ENCODE data around the gene SUCLA2.

Gene SUCLA2

DNA sequence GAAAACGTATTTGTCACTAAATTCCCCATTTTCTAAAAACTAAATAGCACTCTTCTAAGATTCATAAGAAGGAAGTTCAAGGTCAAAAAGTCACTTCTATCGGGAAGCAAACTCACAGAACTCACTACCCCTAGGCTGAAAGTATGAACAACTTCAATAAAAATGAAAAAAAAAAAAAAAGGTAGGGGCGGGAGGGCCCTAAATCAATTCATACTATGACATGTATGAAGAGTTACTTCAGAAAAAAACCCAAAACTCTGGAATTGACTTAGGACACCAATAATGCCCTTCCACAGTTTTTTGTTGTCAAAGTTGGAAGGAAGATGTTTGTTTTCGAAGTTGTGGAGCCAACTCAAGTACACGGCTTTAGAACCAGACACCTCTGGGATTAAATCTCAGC, 1.1 kb downstream of the SUCLA2 start:
- H3K4me3 ChIP-seq (ENCODE audit: control insufficient read depth in 1 of 7, extremely low read depth in 1 of 7, insufficient read depth in 4 of 7, low read depth in 2 of 7, low read length in 6 of 7) = peak overlapping the region in 6 of 7 experiments; percentile 78 to 99 (median 92)
- no peaks in the 10 kb centered on the region for H3K27me3 ChIP-seq (replicated peaks in 2 of 5; ENCODE audit: control insufficient read depth in 4 of 5, insufficient read depth in 5 of 5, low read length in 4 of 5)
- POLR2A ChIA-PET = no interaction called here
- H3K27ac ChIP-seq (ENCODE audit: insufficient read depth in 1 of 2, low read depth in 1 of 2, low read length in 2 of 2, poor library complexity in 1 of 2, severe bottlenecking in 2 of 2) = peak overlapping the region; percentile 78 to 88
- CTCF ChIA-PET = interaction anchor here (0.6 kb wide), 1 partner anchor 49 kb away, joined by 4 read pairs; no protein-coding TSS in a partner anchor
- no peaks in the 10 kb centered on the region for H3K9me3 ChIP-seq (ENCODE audit: control extremely low read depth in 1 of 5, control insufficient read depth in 4 of 5, insufficient read depth in 2 of 5, low read depth in 1 of 5, low read length in 4 of 5)
- H3K4me1 ChIP-seq (ENCODE audit: control extremely low read depth in 1 of 4, control insufficient read depth in 4 of 4, insufficient read depth in 4 of 4, low read length in 3 of 4) = peaks cover 5 to 16% (median 9%) of the 10 kb centered on the region in 4 experiments
- no CpG with 5 or more reads among the region's 5 CpGs for whole genome bisulfite sequencing (ENCODE audit: insufficient coverage)
- H3K36me3 ChIP-seq (ENCODE audit: control insufficient read depth in 4 of 4, insufficient read depth in 4 of 4, low read length in 3 of 4) = peaks cover 0 to 8% (median 4%) of the 10 kb centered on the region in 4 experiments
- no peak for DNase-seq

DNA sequence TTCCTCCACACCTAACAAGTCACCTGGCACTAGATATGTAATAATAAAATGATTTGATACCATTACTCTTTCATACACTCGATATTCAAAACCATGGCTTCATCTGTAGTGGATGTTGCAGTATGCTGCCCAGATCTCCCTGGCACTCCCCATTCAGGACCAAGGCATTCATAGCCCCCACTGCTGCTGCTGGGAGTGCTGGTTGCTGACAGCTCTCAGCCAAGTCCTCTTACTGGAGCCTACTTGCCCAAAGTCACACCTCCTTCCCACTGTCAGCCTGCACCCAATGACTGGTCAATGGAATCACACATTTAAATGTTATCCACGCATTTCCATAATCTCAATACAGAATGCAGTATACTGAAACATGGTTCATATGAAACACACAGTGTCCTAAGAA, 3.7 kb downstream of the SUCLA2 start:
- Histone ChIP-seq H3K4me1 (ENCODE audit: control extremely low read depth in 1 of 4, control insufficient read depth in 4 of 4, insufficient read depth in 4 of 4, low read length in 3 of 4) (peaks cover 5 to 16% (median 9%) of the 10 kb centered on the region in 4 experiments), H3K9me3 (ENCODE audit: control extremely low read depth in 1 of 5, control insufficient read depth in 4 of 5, insufficient read depth in 2 of 5, low read depth in 1 of 5, low read length in 4 of 5) (no peaks in the 10 kb centered on the region), H3K27ac (ENCODE audit: insufficient read depth in 1 of 2, low read depth in 1 of 2, low read length in 2 of 2, poor library complexity in 1 of 2, severe bottlenecking in 2 of 2) (no peak overlapping the region), H3K27me3 (replicated peaks in 2 of 5; ENCODE audit: control insufficient read depth in 4 of 5, insufficient read depth in 5 of 5, low read length in 4 of 5) (no peaks in the 10 kb centered on the region), H3K36me3 (ENCODE audit: control insufficient read depth in 4 of 4, insufficient read depth in 4 of 4, low read length in 3 of 4) (peaks cover 0 to 26% (median 12%) of the 10 kb centered on the region in 4 experiments), H3K4me3 (ENCODE audit: control insufficient read depth in 1 of 7, extremely low read depth in 1 of 7, insufficient read depth in 4 of 7, low read depth in 2 of 7, low read length in 6 of 7) (no peak overlapping the region)
- no CpG with 5 or more reads among the region's 2 CpGs for WGBS (ENCODE audit: insufficient coverage)
- ChIA-PET CTCF (interaction anchor here (1.3 to 1.6 kb wide), 3 partner anchors 10 to 16 kb away, joined by 3 to 4 read pairs (median 4); no protein-coding TSS in a partner anchor), POLR2A (interaction anchor here (1.0 kb wide), 1 partner anchor 41 kb away, joined by 3 read pairs; no protein-coding TSS in a partner anchor)
- DNase-seq = no peak

DNA sequence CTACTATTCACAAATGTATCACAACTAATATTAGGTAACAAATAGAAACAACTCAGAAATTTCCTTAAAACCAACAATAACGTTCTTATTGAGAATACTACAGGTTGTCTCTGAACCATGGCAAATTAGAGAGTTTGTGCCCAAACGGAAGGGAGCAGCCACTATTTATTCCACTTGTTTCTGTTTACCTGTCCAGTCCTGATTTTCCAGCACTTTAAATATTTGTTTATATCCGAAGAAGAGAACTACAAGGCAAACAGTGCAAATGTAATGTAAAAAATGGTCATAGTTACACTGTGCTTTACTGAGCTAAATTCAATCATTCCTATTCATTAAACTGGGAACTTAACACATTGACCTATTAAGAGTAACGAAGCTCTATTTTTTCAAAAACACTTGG, 9.2 kb downstream of the SUCLA2 start:
- peaks cover 12 to 43% (median 31%) of the 10 kb centered on the region in 4 experiments for H3K36me3 ChIP-seq (ENCODE audit: control insufficient read depth in 4 of 4, insufficient read depth in 4 of 4, low read length in 3 of 4)
- POLR2A ChIA-PET = interaction anchor here (0.8 kb wide), 1 partner anchor 1221 kb away, joined by 4 read pairs; no protein-coding TSS in a partner anchor
- 80% methylated on average over 1 of the region's 4 CpGs for WGBS (ENCODE audit: insufficient coverage)

DNA sequence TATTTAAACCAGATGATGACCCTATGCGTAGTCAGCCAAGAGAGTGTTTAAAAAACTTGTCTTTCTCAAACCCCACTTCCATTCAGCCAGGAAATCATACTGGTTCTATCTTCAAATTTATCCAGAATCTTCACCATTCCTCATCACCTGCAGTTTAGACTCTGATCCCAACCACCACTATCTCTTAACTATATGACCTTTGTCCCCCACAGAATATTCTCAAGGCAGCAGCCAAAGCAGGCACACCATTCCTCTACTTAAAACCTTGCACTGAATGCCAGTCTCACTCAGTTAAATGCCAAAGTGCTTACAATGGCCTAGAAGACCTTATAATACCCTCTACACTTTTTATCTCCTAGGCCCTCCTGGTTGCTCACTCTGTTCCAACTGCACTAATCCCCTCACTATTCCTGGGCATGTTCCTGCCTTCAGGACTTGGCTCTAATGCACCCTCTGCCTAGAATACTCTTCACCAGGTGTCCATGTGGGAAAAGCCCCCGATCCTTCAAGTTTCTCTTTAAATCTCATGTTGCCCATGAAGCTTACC, 10.1 kb downstream of the SUCLA2 start:
- ChIA-PET POLR2A (no interaction called here), CTCF (no interaction called here)
- no peak overlapping the region for H3K27ac ChIP-seq (ENCODE audit: insufficient read depth in 1 of 2, low read depth in 1 of 2, low read length in 2 of 2, poor library complexity in 1 of 2, severe bottlenecking in 2 of 2)
- 100% methylated on average over 2 of the region's 2 CpGs for WGBS (ENCODE audit: insufficient coverage)
- H3K9me3 ChIP-seq (ENCODE audit: control extremely low read depth in 1 of 5, control insufficient read depth in 4 of 5, insufficient read depth in 2 of 5, low read depth in 1 of 5, low read length in 4 of 5) = no peaks in the 10 kb centered on the region
- no peaks in the 10 kb centered on the region for H3K4me1 ChIP-seq (ENCODE audit: control extremely low read depth in 1 of 4, control insufficient read depth in 4 of 4, insufficient read depth in 4 of 4, low read length in 3 of 4)
- no peak overlapping the region for H3K4me3 ChIP-seq (ENCODE audit: control insufficient read depth in 1 of 7, extremely low read depth in 1 of 7, insufficient read depth in 4 of 7, low read depth in 2 of 7, low read length in 6 of 7)
- no peak for DNase-seq
- no peaks in the 10 kb centered on the region for H3K27me3 ChIP-seq (replicated peaks in 2 of 5; ENCODE audit: control insufficient read depth in 4 of 5, insufficient read depth in 5 of 5, low read length in 4 of 5)
- H3K36me3 ChIP-seq (ENCODE audit: control insufficient read depth in 4 of 4, insufficient read depth in 4 of 4, low read length in 3 of 4) = peaks cover 16 to 48% (median 36%) of the 10 kb centered on the region in 4 experiments

More for the DNA sequence above, 9.2 kb downstream of the SUCLA2 start:
- H3K27ac ChIP-seq (ENCODE audit: insufficient read depth in 1 of 2, low read depth in 1 of 2, low read length in 2 of 2, poor library complexity in 1 of 2, severe bottlenecking in 2 of 2) = no peak overlapping the region
- H3K27me3 ChIP-seq (replicated peaks in 2 of 5; ENCODE audit: control insufficient read depth in 4 of 5, insufficient read depth in 5 of 5, low read length in 4 of 5) = no peaks in the 10 kb centered on the region
- no peaks in the 10 kb centered on the region for H3K4me1 ChIP-seq (ENCODE audit: control extremely low read depth in 1 of 4, control insufficient read depth in 4 of 4, insufficient read depth in 4 of 4, low read length in 3 of 4)
- no peak overlapping the region for H3K4me3 ChIP-seq (ENCODE audit: control insufficient read depth in 1 of 7, extremely low read depth in 1 of 7, insufficient read depth in 4 of 7, low read depth in 2 of 7, low read length in 6 of 7)
- CTCF ChIA-PET = no interaction called here
- no peaks in the 10 kb centered on the region for H3K9me3 ChIP-seq (ENCODE audit: control extremely low read depth in 1 of 5, control insufficient read depth in 4 of 5, insufficient read depth in 2 of 5, low read depth in 1 of 5, low read length in 4 of 5)
- DNase-seq = no peak

GRCh38 chr13:47990427-47990826, 10.6 kb downstream of the SUCLA2 start:
- no peak for DNase-seq
- H3K27me3 ChIP-seq (replicated peaks in 2 of 5; ENCODE audit: control insufficient read depth in 4 of 5, insufficient read depth in 5 of 5, low read length in 4 of 5) = no peaks in the 10 kb centered on the region
- no peak overlapping the region for H3K4me3 ChIP-seq (ENCODE audit: control insufficient read depth in 1 of 7, extremely low read depth in 1 of 7, insufficient read depth in 4 of 7, low read depth in 2 of 7, low read length in 6 of 7)
- no peaks in the 10 kb centered on the region for H3K4me1 ChIP-seq (ENCODE audit: control extremely low read depth in 1 of 4, control insufficient read depth in 4 of 4, insufficient read depth in 4 of 4, low read length in 3 of 4)
- ChIA-PET CTCF (no interaction called here), POLR2A (no interaction called here)
- no peak overlapping the region for H3K27ac ChIP-seq (ENCODE audit: insufficient read depth in 1 of 2, low read depth in 1 of 2, low read length in 2 of 2, poor library complexity in 1 of 2, severe bottlenecking in 2 of 2)
- peaks cover 16 to 54% (median 39%) of the 10 kb centered on the region in 4 experiments for H3K36me3 ChIP-seq (ENCODE audit: control insufficient read depth in 4 of 4, insufficient read depth in 4 of 4, low read length in 3 of 4)
- H3K9me3 ChIP-seq (ENCODE audit: control extremely low read depth in 1 of 5, control insufficient read depth in 4 of 5, insufficient read depth in 2 of 5, low read depth in 1 of 5, low read length in 4 of 5) = no peaks in the 10 kb centered on the region
- no CpG with 5 or more reads among the region's 1 CpG for WGBS (ENCODE audit: insufficient coverage)

DNA sequence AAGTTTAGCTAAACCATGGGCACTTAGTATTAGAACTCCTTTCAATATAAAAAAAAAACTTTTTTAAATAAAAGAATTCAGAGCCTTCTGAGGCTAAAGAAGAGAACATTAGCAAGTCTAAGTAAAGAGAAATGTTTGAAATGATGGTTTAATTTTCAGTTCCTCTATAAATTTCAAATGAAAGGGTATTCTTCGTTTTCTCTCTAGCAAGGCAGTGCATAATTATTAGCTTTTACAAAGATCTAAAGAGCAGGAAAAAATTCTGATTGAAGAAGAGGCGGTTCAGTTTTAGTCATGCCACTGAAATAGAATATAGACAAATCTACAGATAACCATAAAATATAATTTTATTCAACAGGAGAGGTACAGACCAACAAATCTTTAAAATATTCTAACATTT, 18.0 kb downstream of the SUCLA2 start:
- POLR2A ChIA-PET = no interaction called here
- no peaks in the 10 kb centered on the region for H3K4me1 ChIP-seq (ENCODE audit: control extremely low read depth in 1 of 4, control insufficient read depth in 4 of 4, insufficient read depth in 4 of 4, low read length in 3 of 4)
- WGBS (ENCODE audit: insufficient coverage) = no CpG with 5 or more reads among the region's 2 CpGs
- H3K27ac ChIP-seq (ENCODE audit: insufficient read depth in 1 of 2, low read depth in 1 of 2, low read length in 2 of 2, poor library complexity in 1 of 2, severe bottlenecking in 2 of 2) = no peak overlapping the region
- no peak overlapping the region for H3K4me3 ChIP-seq (ENCODE audit: control insufficient read depth in 1 of 7, extremely low read depth in 1 of 7, insufficient read depth in 4 of 7, low read depth in 2 of 7, low read length in 6 of 7)
- H3K36me3 ChIP-seq (ENCODE audit: control insufficient read depth in 4 of 4, insufficient read depth in 4 of 4, low read length in 3 of 4) = peaks cover 11 to 36% (median 21%) of the 10 kb centered on the region in 4 experiments
- CTCF ChIA-PET = interaction anchor here (0.6 to 1.5 kb wide), 2 partner anchors 15 to 1252 kb away, joined by 3 to 4 read pairs; no protein-coding TSS in a partner anchor
- H3K9me3 ChIP-seq (ENCODE audit: control extremely low read depth in 1 of 5, control insufficient read depth in 4 of 5, insufficient read depth in 2 of 5, low read depth in 1 of 5, low read length in 4 of 5) = peaks cover 0 to under 1% (median 0%) of the 10 kb centered on the region in 5 experiments
- no peaks in the 10 kb centered on the region for H3K27me3 ChIP-seq (replicated peaks in 2 of 5; ENCODE audit: control insufficient read depth in 4 of 5, insufficient read depth in 5 of 5, low read length in 4 of 5)
- no peak for DNase-seq

DNA sequence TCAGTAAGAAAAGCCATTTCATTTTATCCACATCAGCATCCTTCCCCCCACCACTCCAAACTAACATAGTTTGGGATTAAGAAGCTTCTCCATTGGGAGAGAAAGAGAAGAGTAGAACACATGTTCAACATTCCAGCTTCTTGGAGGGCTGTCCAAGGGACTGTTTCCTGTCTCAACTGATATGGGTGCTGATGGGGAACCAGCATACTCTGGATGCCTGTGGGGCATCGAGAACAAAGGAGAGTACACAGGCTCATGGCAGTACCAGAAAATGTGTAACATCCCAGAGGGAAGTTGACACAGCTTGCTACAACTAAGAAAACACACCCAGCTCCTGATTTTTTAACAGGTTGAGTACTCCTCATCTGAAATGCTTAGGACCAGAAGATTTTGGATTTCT, 24.7 kb downstream of the SUCLA2 start:
- 100% methylated on average over 1 of the region's 1 CpG for WGBS (ENCODE audit: insufficient coverage)
- POLR2A ChIA-PET = no interaction called here
- H3K36me3 ChIP-seq (ENCODE audit: control insufficient read depth in 4 of 4, insufficient read depth in 4 of 4, low read length in 3 of 4) = peaks cover 9 to 41% (median 19%) of the 10 kb centered on the region in 4 experiments

More for the DNA sequence above, 24.7 kb downstream of the SUCLA2 start:
- H3K9me3 ChIP-seq (ENCODE audit: control extremely low read depth in 1 of 5, control insufficient read depth in 4 of 5, insufficient read depth in 2 of 5, low read depth in 1 of 5, low read length in 4 of 5) = peaks cover 0 to 10% (median 0%) of the 10 kb centered on the region in 5 experiments
- H3K27me3 ChIP-seq (replicated peaks in 2 of 5; ENCODE audit: control insufficient read depth in 4 of 5, insufficient read depth in 5 of 5, low read length in 4 of 5) = no peaks in the 10 kb centered on the region
- no peak overlapping the region for H3K27ac ChIP-seq (ENCODE audit: insufficient read depth in 1 of 2, low read depth in 1 of 2, low read length in 2 of 2, poor library complexity in 1 of 2, severe bottlenecking in 2 of 2)
- DNase-seq = no peak
- no peak overlapping the region for H3K4me3 ChIP-seq (ENCODE audit: control insufficient read depth in 1 of 7, extremely low read depth in 1 of 7, insufficient read depth in 4 of 7, low read depth in 2 of 7, low read length in 6 of 7)
- H3K4me1 ChIP-seq (ENCODE audit: control extremely low read depth in 1 of 4, control insufficient read depth in 4 of 4, insufficient read depth in 4 of 4, low read length in 3 of 4) = no peaks in the 10 kb centered on the region
- CTCF ChIA-PET = no interaction called here

Data from common myeloid progenitor, CD34-positive (primary cell).